GM10248 (cell line): ENCODE results near the gene PLD6.
A peak's percentile ranks its signal among the peaks of the same experiment; 100 is the strongest.
"Not testable (repeated sequence)": the region's sequence is repeated elsewhere in the genome, so short reads cannot be mapped to it uniquely, and the experiment has no call there.

Experiments used
- CTCF ChIA-PET: fragments of 300-600 bp; sonication (Branson Sonifier 250); formaldehyde crosslinking; extraction: SDS; loops from one replicate; lab custom pipeline; 2021; ENCODE audit warnings: antibody characterized with exemption; lab: Yijun Ruan, JAX
- POLR2A ChIA-PET: fragments of 350-650 bp; sonication (Branson Sonifier 250); formaldehyde crosslinking; extraction: SDS; loops from one replicate; lab custom pipeline; 2020; ENCODE audit warnings: antibody characterized with exemption; lab: Yijun Ruan, JAX
- DNase-seq: peaks from one replicate; pipeline ENCODE4 v3.0.0; 2012; ENCODE audit errors: extremely low spot score
- TF ChIP-seq, protein P1 (sequence below): IDR thresholded peaks from 2 replicates; pipeline ENCODE4 v1.5.1; 2012; ENCODE audit warnings: mild to moderate bottlenecking, low read depth; ENCODE audit errors: extremely low read depth, missing control alignments, control extremely low read depth

Gene PLD6, protein sequence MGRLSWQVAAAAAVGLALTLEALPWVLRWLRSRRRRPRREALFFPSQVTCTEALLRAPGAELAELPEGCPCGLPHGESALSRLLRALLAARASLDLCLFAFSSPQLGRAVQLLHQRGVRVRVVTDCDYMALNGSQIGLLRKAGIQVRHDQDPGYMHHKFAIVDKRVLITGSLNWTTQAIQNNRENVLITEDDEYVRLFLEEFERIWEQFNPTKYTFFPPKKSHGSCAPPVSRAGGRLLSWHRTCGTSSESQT

DNA sequence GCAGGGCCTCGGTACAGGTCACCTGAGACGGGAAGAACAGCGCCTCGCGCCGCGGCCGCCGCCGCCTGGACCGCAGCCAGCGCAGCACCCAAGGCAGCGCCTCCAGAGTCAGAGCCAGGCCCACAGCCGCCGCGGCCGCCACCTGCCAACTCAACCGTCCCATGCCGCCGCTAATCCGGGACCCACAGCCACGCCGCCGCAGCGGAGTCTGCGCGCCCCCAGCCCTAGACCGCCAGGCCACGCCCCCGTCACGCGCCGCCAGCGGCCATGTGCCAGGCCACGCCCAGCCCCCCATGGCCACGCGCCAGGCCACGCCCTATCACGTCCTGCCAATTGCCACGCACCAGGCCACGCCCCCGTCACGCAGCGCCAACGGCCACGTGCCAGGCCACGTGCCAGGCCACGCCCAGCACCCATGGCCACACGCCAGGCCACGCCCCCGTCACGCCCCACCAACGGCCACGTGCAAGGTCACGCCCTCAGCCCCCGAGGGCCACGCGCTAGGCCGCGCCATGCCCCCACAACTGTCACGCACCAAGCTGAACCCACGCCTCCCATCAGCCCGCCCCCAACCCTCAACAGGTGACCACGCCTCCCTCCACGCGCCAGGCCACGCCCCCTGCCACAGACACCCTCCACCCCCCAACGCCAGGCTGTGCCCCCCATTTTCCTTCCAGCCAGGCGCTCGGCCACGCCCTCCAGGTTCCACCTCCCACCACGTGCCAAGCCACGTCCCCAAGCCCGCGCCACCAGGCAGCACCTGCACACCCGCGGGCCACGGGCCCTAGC, at the start of gene PLD6:
Gene PLD6, minus strand, starts transcription at position 210 of the 789 bp plus-strand sequence. Its CDS starts 47 bp downstream, at position 163.
- POLR2A ChIA-PET, result no interaction called here
- TF ChIP-seq, protein P1, sequence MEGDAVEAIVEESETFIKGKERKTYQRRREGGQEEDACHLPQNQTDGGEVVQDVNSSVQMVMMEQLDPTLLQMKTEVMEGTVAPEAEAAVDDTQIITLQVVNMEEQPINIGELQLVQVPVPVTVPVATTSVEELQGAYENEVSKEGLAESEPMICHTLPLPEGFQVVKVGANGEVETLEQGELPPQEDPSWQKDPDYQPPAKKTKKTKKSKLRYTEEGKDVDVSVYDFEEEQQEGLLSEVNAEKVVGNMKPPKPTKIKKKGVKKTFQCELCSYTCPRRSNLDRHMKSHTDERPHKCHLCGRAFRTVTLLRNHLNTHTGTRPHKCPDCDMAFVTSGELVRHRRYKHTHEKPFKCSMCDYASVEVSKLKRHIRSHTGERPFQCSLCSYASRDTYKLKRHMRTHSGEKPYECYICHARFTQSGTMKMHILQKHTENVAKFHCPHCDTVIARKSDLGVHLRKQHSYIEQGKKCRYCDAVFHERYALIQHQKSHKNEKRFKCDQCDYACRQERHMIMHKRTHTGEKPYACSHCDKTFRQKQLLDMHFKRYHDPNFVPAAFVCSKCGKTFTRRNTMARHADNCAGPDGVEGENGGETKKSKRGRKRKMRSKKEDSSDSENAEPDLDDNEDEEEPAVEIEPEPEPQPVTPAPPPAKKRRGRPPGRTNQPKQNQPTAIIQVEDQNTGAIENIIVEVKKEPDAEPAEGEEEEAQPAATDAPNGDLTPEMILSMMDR, result no peak
- peak; percentile 94 for DNase-seq
- CTCF ChIA-PET, result interaction anchor here (1.3 to 1.5 kb wide), 4 partner anchors 10 to 290 kb away, joined by 3 to 5 read pairs (median 3); no protein-coding TSS in a partner anchor

DNA sequence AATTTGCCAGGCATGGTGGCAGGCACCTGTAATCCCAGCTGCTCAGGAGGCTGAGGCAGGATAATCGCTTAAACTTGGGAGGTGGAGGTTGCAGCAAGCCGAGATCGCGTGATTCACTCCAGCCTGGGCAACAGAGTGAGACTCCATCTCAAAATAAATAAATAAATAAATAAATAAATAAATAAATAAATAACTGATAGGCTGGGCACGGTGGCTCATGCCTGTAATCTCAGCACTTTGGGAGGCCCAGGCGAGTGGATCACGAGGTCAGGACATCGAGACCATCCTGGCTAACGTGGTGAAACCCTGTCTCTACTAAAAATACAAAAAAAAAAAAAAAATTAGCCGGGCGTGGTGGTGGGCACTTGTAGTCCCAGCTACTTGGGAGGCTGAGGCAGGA, 49.6 kb upstream of the PLD6 start:
- not testable (repeated sequence) for DNase-seq
- CTCF ChIA-PET, result interaction anchor here (0.6 kb wide), 1 partner anchor 79 kb away, joined by 3 read pairs; no protein-coding TSS in a partner anchor

DNA sequence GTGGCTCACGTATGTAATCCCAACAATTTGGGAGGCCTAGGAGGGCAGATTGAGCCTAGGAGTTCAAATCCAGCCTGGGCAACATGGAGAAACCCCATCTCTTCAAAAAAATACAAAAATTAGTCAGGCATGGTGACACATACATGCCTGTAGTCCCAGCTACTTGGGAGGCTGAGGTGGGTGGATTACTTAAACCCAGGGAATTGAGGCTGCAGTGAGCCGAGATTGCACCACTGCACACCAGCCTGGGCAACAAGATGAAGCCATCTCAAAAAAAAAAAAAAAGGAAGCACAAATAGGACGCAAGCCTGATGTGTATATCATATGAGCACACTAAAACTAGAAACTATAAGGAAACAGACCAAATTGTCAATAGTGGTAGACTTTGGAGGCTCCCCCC, 47.9 kb upstream of the PLD6 start:
- no peak for DNase-seq
- POLR2A ChIA-PET, result no interaction called here
- CTCF ChIA-PET, result interaction anchor here (0.8 kb wide), 1 partner anchor 12 kb away, joined by 4 read pairs; no protein-coding TSS in a partner anchor
- TF ChIP-seq, protein P1, result no peak

More for the DNA sequence above, 49.6 kb upstream of the PLD6 start:
- POLR2A ChIA-PET, result interaction anchor here (0.6 to 1.0 kb wide), 2 partner anchors 21 to 31 kb away, joined by 3 read pairs; no protein-coding TSS in a partner anchor

DNA sequence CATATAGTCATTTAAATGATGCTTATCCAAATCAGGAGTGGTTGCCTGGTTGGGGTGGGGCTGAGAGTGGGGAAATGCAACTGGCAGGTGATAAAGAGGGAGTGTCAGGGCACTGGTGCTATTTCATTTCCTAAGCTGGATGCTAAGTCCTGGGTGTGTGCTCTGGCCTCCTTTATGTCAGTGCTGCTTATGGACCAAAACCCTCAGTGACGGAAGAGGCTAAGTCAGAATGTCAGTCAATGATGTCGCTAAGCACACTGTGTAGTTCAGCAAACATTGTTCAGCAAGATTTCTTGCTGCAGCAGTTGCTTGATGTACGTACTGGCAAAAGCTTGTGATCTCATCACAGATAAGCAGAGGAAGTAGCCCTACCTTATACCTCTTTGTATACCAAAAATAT, 47.3 kb upstream of the PLD6 start:
- DNase-seq, result no peak
- CTCF ChIA-PET, result interaction anchor here (0.8 to 1.2 kb wide), 5 partner anchors 9 to 31 kb away, joined by 4 to 6 read pairs (median 4); no protein-coding TSS in a partner anchor
- POLR2A ChIA-PET, result interaction anchor here (0.8 kb wide), 1 partner anchor 17 kb away, joined by 3 read pairs; no protein-coding TSS in a partner anchor
- TF ChIP-seq, protein P1, result no peak

DNA sequence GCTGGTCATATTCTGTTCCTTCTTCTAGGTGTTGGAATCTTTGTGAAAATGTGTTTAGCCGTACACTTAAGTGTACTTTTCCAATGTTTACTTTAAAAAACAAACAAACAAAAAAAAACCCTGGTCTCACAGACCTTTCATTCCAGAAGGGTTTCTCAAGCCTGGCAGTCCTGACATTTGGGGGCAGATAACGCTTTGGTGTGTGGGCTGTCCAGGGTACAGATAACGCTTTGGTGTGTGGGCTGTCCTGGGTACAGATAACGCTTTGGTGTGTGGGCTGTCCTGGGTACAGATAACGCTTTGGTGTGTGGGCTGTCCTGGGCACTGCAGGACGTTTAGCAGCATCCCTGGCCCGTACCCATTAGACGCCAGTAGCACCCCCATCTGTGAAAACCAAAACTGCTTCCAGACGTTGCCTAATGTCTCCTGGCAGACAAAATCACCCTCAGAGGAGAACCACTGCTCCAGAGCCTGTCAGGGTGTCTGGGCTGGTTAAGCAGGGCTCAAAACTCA, 46.1 kb upstream of the PLD6 start:
- POLR2A ChIA-PET, result interaction anchor here (0.8 kb wide), 1 partner anchor 16 kb away, joined by 3 read pairs; no protein-coding TSS in a partner anchor
- no peak for DNase-seq
- TF ChIP-seq, protein P1, result no peak
- CTCF ChIA-PET, result interaction anchor here (0.8 to 1.2 kb wide), 3 partner anchors 8 to 29 kb away, joined by 4 to 6 read pairs (median 4); no protein-coding TSS in a partner anchor

DNA sequence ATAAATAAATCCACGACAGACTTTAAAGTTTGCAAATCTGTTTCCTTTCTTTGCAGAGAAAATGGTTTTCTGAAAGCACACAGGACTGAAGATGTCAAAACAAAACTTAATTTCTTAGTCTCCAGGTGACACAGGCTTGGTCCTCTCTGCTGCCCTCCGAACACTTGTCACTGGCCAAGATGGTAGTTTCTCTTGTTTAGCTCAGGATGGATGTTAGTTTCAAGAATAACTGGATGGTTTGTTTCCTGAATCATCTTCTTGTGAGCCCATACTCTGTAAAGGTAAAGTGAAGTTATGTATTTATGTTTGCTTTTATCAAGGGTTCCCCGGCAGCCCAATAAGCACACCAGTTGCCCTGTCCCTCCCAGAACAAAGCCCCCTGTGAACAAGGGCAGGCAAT, 40.7 kb upstream of the PLD6 start:
- TF ChIP-seq, protein P1, result no peak
- ChIA-PET POLR2A (no interaction called here), CTCF (no interaction called here)
- no peak for DNase-seq
